A549 (cell line): ENCODE results near the gene ARAP1. TPM values are rescaled to one million over a fixed set of nuclear protein-coding genes. Genes with fewer than 3 reads are reported as not detected.
A peak's percentile ranks its signal among the peaks of the same experiment; 100 is the strongest.

Experiments
- ATAC-seq, 2 experiments: fragments of 200-7000 bp in 1 of 2; fragments of >200 bp in 1 of 2; cut with Nextera tagmentation in 1 of 2; cut with Tn5 transposase in 1 of 2; 3 replicates each; pipeline versions ENCODE4 v1.8.0 to v1.9.1; 2018 to 2020; ENCODE audit warnings: mild to moderate bottlenecking in 1 of 2, moderate library complexity in 1 of 2
- CTCF ChIA-PET: fragments of 300-600 bp; sonication (Branson Sonifier 250); formaldehyde crosslinking; extraction: SDS; loops from one replicate; lab custom pipeline; 2021; ENCODE audit warnings: antibody characterized with exemption, inconsistent platforms; lab: Yijun Ruan, JAX
- POLR2A ChIA-PET: fragments of 350-600 bp; formaldehyde crosslinking; extraction: SDS; loops from one replicate; lab custom pipeline; 2021; ENCODE audit warnings: antibody characterized with exemption, inconsistent platforms; lab: Yijun Ruan, JAX
- DNase-seq, 2 experiments: peaks; one replicate each; pipeline versions ENCODE4 v3.0.0 to v3.0.0-alpha.2; 2011 to 2016; ENCODE audit warnings: low read depth in 1 of 2, low spot score in 1 of 2
- FAIRE-seq: peaks from 2 replicates; lab custom pipeline; 2011; peaks lifted over from hg19 to GRCh38; lab: Jason Lieb, UNC
- H3K27ac ChIP-seq, 2 experiments: fragments of >200 bp; sonication (Bioruptor Twin); formaldehyde crosslinking; 3 replicates each; pipeline ENCODE4 v1.5.1; 2016 to 2017
- H3K4me1 ChIP-seq: fragments of >200 bp; sonication (Bioruptor Twin); formaldehyde crosslinking; 3 replicates; pipeline ENCODE4 v1.6.1; 2016
- H3K4me2 ChIP-seq: fragments of >200 bp; sonication (Bioruptor Twin); formaldehyde crosslinking; 3 replicates; pipeline ENCODE4 v1.6.1; 2016
- H3K4me3 ChIP-seq: fragments of >200 bp; sonication (Bioruptor Twin); formaldehyde crosslinking; 3 replicates; pipeline ENCODE4 v1.5.1; 2016
- H3K9me3 ChIP-seq: fragments of >200 bp; sonication (Bioruptor Twin); formaldehyde crosslinking; 3 replicates; pipeline ENCODE4 v1.6.1; 2016
- CBX2 ChIP-seq: fragments of 200-600 bp; sonication (generic); IDR thresholded peaks from 2 replicates; pipeline ENCODE4 v1.6.1; 2016; ENCODE audit warnings: low read depth, mild to moderate bottlenecking, borderline replicate concordance
- CBX8 ChIP-seq: fragments of 200-600 bp; sonication (generic); IDR thresholded peaks from 2 replicates; pipeline ENCODE4 v1.6.1; 2016
- CEBPB ChIP-seq, 2 experiments: fragments of >200 bp in 1 of 2; sonication (Bioruptor Twin) in 1 of 2; formaldehyde crosslinking in 1 of 2; IDR thresholded peaks; 2 replicates each; pipeline ENCODE4 v1.6.1; 2012 to 2016
- EHF ChIP-seq: fragments of 250-450 bp; sonication (Bioruptor Pico); IDR thresholded peaks from 2 replicates; pipeline ENCODE4 v1.5.0; 2020; ENCODE audit warnings: mild to moderate bottlenecking
- EHMT2 ChIP-seq: fragments of 200-600 bp; sonication (generic); IDR thresholded peaks from 2 replicates; pipeline ENCODE4 v1.6.1; 2016; ENCODE audit warnings: antibody characterized with exemption, low read depth, mild to moderate bottlenecking, moderate library complexity
- FOSB ChIP-seq: fragments of 250-450 bp; sonication (Bioruptor Pico); IDR thresholded peaks from 2 replicates; pipeline ENCODE4 v1.5.0; 2020; ENCODE audit warnings: mild to moderate bottlenecking, moderate library complexity
- FOXS1 ChIP-seq: fragments of 250-450 bp; sonication (Bioruptor Pico); IDR thresholded peaks from 2 replicates; pipeline ENCODE4 v1.5.0; 2020; ENCODE audit warnings: mild to moderate bottlenecking, moderate library complexity
- HOXA7 ChIP-seq: fragments of 250-450 bp; sonication (Bioruptor Pico); IDR thresholded peaks from 2 replicates; pipeline ENCODE4 v1.5.0; 2020; ENCODE audit warnings: mild to moderate bottlenecking, moderate library complexity
- HOXB5 ChIP-seq: fragments of 250-450 bp; sonication (Bioruptor Pico); IDR thresholded peaks from 2 replicates; pipeline ENCODE4 v1.5.0; 2020; ENCODE audit warnings: mild to moderate bottlenecking, moderate library complexity
- JUN ChIP-seq, 2 experiments: fragments of >200 bp; sonication (Bioruptor Twin); formaldehyde crosslinking; IDR thresholded peaks; 2 replicates in 1 of 2; 3 replicates in 1 of 2; pipeline ENCODE4 v1.6.1; 2016 to 2017
- MAFK ChIP-seq: fragments of 450-650 bp; IDR thresholded peaks from 2 replicates; pipeline ENCODE4 v1.6.1; 2014; ENCODE audit not compliant: partially characterized antibody
- MYC ChIP-seq: IDR thresholded peaks from 2 replicates; pipeline ENCODE4 v1.6.1; 2012; ENCODE audit warnings: mild to moderate bottlenecking, inconsistent platforms, low read length, improper control_type of control experiment, borderline replicate concordance
- NFE2L2 ChIP-seq: fragments of 150-350 bp; conservative IDR thresholded peaks from 2 replicates; pipeline ENCODE4 v1.6.1; 2014; ENCODE audit warnings: low read length
- POLR2A ChIP-seq: IDR thresholded peaks from 2 replicates; pipeline ENCODE4 v1.6.1; 2012; ENCODE audit warnings: mild to moderate bottlenecking, low read length
- RAD21 ChIP-seq, 2 experiments: fragments of >200 bp in 1 of 2; sonication (Bioruptor Twin) in 1 of 2; formaldehyde crosslinking in 1 of 2; IDR thresholded peaks in 1 of 2; conservative IDR thresholded peaks in 1 of 2; 2 replicates in 1 of 2; 3 replicates in 1 of 2; pipeline ENCODE4 v1.6.1; 2012 to 2018; ENCODE audit warnings: inconsistent platforms in 1 of 2
- RCOR1 ChIP-seq: fragments of 150-350 bp; IDR thresholded peaks from 2 replicates; pipeline ENCODE4 v1.6.1; 2014; ENCODE audit warnings: antibody characterized with exemption, low read length, low read depth
- RNF2 ChIP-seq: fragments of 200-600 bp; sonication (generic); IDR thresholded peaks from 2 replicates; pipeline ENCODE4 v1.6.1; 2016; ENCODE audit warnings: low read depth, mild to moderate bottlenecking, antibody characterized with exemption, moderate library complexity, borderline replicate concordance
- SMC3 ChIP-seq: fragments of >200 bp; sonication (Bioruptor Twin); formaldehyde crosslinking; IDR thresholded peaks from 3 replicates; pipeline ENCODE4 v1.6.1; 2018; ENCODE audit warnings: inconsistent platforms
- ZC3H11A ChIP-seq: fragments of 450-650 bp; IDR thresholded peaks from 2 replicates; pipeline ENCODE4 v1.6.1; 2014; ENCODE audit warnings: antibody characterized with exemption, mild to moderate bottlenecking
- ZFP36 ChIP-seq: fragments of 450-650 bp; IDR thresholded peaks from 2 replicates; pipeline ENCODE4 v1.6.1; 2014; ENCODE audit warnings: borderline replicate concordance; ENCODE audit not compliant: partially characterized antibody
- WGBS: methylation state at CpG from one replicate; pipeline ENCODE4 v1.1.6; 2017; ENCODE audit errors: missing lambda C conversion rate; 5-methylcytosine and 5-hydroxymethylcytosine counted together
- polyA plus RNA-seq, 4 experiments: library from polyadenylated mRNA; depleted of rRNA in 3 of 4; stranded (reverse); fragments of >200 nt; fragmentation: RNase III in 1 of 4; extraction: RNeasy Plus Mini Kit Qiagen cat#74134 plus additional on column Dnase treatment in 1 of 4; gene quantifications; 2 replicates in 3 of 4; 3 replicates in 1 of 4; pipeline ENCODE4 v1.2.3, GENCODE V29; 2011 to 2017
- TF ChIP-seq, protein P1 (sequence below): IDR thresholded peaks from 2 replicates; pipeline ENCODE4 v1.6.1; 2012
- TF ChIP-seq, protein P2 (sequence below): fragments of 450-650 bp; IDR thresholded peaks from 2 replicates; pipeline ENCODE4 v1.6.1; 2014; ENCODE audit warnings: antibody characterized with exemption
- TF ChIP-seq, protein P3 (sequence below): fragments of >200 bp; sonication (Bioruptor Twin); formaldehyde crosslinking; IDR thresholded peaks from 2 replicates; pipeline ENCODE4 v1.6.1; 2016

ARAP1 gene
- polyA plus RNA-seq, 2 of the 4 experiments (the other 2 are of a cell fraction) = 29.5 to 30.1 TPM

DNA sequence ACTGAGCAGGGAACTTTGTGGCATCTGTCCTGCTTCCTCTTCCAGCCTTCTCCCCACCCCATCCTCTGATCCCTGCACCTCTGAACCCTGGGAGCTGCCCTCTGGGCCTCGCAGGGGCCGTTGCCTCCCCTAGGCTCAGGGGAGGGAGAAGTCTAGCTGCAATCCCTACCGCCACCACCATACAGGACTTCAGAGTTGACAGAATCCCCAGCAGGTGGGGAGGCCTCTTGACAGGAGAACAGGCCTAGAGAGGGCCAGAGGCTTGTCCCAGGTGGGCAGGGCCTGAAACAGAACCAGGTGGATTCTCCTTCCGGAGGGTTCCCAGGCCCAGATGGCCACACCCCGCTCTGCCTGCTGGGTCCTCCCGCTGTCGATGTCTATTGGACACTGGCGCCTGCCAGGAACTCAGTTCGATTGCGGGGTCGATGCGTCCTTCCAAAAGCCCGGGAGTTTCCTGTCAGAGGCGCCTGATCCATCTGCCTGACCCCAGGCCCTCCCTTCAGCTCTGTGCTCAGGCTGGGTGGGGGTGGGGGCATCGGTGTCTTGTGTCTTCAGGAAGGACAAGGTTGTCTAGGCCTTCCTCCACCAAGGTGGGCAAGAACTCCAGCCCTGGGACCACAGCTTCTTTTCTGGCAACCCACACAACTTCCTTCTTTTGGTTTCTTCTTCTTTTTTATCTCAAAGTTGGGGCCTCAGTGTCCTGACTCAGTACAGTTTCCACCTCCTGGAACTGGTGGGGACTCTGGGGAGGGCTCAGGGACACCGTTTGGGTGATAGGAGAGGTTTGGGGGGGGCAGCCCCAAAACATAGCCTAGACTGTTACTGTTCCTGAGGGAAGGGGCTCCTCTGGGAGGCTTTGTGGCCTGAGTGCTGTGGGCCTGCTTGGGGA lies 35.3 kb upstream of the ARAP1 start:
- CTCF ChIA-PET = interaction anchor here (0.6 to 8.4 kb wide), 8 partner anchors 15 to 390 kb away, joined by 3 to 162 read pairs (median 4); no protein-coding TSS in a partner anchor
- FAIRE-seq = no peak
- Histone ChIP-seq H3K4me2 (no peak overlapping the region), H3K4me1 (peaks cover 1% of the 10 kb centered on the region; the same call in 2 of the 3 replicates), H3K4me3 (no peak overlapping the region), H3K9me3 (no peaks in the 10 kb centered on the region), H3K27ac (no peak overlapping the region)
- POLR2A ChIA-PET = no interaction called here
- DNase-seq = peak in 1 of 2 experiments; percentile 51
- 78% methylated on average over 14 of the region's 16 CpGs for WGBS
- TF ChIP-seq RCOR1 = no peak
- peak; percentile 51 to 77; a peak in 5 of 6 replicates for ATAC-seq

DNA sequence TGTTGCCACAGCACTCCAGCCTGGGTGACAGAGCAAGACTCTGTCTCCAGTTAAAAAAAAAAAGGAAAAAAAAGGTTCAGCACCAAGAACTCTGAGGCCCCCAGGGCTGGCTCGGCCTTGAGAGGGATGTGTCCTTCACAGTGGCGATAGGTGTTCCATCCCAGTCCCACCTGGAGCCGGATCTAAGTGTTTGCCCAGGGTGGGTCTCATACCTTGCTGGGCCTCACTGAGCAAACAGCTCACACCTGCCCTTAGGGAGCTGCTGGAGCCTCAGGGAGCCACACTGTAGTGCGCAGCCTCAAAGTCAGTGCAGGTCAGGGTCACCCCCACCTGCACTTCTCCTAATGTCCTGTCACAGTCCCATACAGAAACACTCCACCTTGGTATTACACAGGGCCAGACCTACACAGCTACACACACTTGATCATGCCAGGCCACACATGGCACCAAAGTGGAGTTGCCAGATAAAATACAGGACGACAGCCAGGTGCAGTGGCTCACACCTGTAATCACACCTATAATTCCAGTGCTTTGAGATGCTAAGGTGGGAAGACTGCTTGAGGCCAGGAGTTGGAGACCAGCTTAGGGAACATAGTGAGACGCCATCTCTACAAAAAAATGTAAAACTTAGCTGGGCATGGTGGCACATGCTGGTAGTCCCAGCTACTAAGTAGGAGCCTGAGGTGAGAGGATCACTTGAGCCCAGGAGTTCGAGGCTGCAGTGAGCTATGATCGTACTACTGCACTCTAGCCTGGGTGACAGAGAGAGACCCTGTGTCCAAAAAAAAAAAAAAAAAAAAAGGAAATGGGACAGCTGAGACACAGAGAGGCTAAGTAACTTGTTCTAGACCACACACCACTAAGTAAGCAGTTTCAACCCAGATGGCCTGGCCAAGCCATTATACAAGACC lies 34.4 kb upstream of the ARAP1 start:
- Histone ChIP-seq H3K4me2 (no peak overlapping the region), H3K4me1 (peaks cover 8% of the 10 kb centered on the region), H3K4me3 (no peak overlapping the region), H3K9me3 (no peaks in the 10 kb centered on the region), H3K27ac (no peak overlapping the region)
- FAIRE-seq = no peak
- no peak for DNase-seq
- ChIA-PET POLR2A (no interaction called here), CTCF (interaction anchor here (0.9 to 3.8 kb wide), 6 partner anchors 15 to 391 kb away, joined by 3 to 10 read pairs (median 4); no protein-coding TSS in a partner anchor)
- ATAC-seq = no peak
- WGBS = 68% methylated on average over 8 of the region's 8 CpGs
- TF ChIP-seq FOSB = no peak
- TF ChIP-seq, protein P1, sequence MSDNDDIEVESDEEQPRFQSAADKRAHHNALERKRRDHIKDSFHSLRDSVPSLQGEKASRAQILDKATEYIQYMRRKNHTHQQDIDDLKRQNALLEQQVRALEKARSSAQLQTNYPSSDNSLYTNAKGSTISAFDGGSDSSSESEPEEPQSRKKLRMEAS = no peak
- no peak for TF ChIP-seq HOXB5
- no peak for TF ChIP-seq SMC3
- no peak for TF ChIP-seq CBX8
- no peak for TF ChIP-seq JUN (IDR thresholded peaks at IDR 0.05)
- TF ChIP-seq MAFK = no peak
- TF ChIP-seq, protein P2, sequence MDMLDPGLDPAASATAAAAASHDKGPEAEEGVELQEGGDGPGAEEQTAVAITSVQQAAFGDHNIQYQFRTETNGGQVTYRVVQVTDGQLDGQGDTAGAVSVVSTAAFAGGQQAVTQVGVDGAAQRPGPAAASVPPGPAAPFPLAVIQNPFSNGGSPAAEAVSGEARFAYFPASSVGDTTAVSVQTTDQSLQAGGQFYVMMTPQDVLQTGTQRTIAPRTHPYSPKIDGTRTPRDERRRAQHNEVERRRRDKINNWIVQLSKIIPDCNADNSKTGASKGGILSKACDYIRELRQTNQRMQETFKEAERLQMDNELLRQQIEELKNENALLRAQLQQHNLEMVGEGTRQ = no peak
- TF ChIP-seq, protein P3, sequence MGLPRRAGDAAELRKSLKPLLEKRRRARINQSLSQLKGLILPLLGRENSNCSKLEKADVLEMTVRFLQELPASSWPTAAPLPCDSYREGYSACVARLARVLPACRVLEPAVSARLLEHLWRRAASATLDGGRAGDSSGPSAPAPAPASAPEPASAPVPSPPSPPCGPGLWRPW = no peak
- TF ChIP-seq EHMT2 = no peak
- TF ChIP-seq ZC3H11A = no peak
- TF ChIP-seq CBX2 = no peak
- no peak for TF ChIP-seq RAD21 (conservative IDR thresholded peaks at IDR 0.05 in 1 of 2, IDR thresholded peaks at IDR 0.05 in 1 of 2)
- no peak for TF ChIP-seq POLR2A
- TF ChIP-seq NFE2L2 = no peak
- TF ChIP-seq MYC = no peak
- no peak for TF ChIP-seq FOXS1

DNA sequence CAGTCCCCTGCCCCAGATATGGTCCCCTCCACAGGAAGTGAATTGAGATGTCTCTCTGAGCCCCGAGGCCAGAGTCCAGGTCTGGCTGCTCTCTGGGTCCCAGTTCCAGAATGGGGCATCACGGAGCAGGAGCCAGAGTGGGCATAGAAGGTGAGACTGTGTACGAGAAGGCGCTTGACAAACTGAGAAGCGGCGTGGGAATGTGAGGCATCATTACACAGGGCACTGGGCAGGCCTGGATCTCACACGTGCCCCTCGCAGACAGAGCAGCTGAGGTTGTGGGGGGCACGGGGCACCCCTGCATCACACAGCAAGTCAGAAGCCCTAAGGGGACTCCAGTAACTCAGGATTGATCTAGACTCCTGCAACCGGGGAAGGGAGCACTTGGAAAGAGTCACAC lies 32.5 kb upstream of the ARAP1 start:
- H3K9me3 ChIP-seq = no peaks in the 10 kb centered on the region
- no peak overlapping the region for H3K4me3 ChIP-seq
- ATAC-seq = no peak
- ChIA-PET POLR2A (no interaction called here), CTCF (interaction anchor here (3.8 kb wide), 1 partner anchor 60 kb away, joined by 10 read pairs; no protein-coding TSS in a partner anchor)
- TF ChIP-seq CEBPB (IDR thresholded peaks at IDR 0.05) (no peak), EHF (CRISPR knock-in tag) (no peak), POLR2A (no peak), HOXA7 (no peak), RNF2 (no peak), EHMT2 (no peak), ZFP36 (no peak)
- TF ChIP-seq, all 56 proteins: peak for 0
- 67% methylated on average over 10 of the region's 10 CpGs for WGBS
- FAIRE-seq (no peak), DNase-seq (no peak)
- no peak overlapping the region for H3K27ac ChIP-seq
- peaks cover 17% of the 10 kb centered on the region for H3K4me1 ChIP-seq
- H3K4me2 ChIP-seq = no peak overlapping the region
